ENCODE data around the gene A2M. TPM values are rescaled to one million over a fixed set of nuclear protein-coding genes. Genes with fewer than 3 reads are reported as not detected.

The A2M gene
- total and polyA plus RNA-seq, 2 of the 13 experiments (the other 11 are each of a cell fraction or from before 2014, with no cell fraction given), result 2,807 to 6,551 TPM

DNA sequence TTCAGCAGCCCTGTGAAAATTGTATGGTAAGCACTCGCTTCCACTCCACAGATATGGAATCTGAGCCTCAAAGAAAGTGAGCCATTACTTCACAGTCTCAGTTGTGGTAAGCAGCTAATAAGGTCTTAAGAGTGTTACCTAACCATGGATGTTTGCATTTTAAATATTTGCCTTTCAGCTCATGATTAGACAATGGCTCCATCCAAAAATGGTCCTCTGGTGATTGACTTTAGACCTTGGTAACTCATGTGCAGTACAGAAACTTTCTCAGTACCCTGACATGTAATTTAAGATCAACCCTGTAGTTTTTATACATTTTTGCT is 1.8 kb downstream of the A2M start (continued):
- TF ChIP-seq, protein P1, sequence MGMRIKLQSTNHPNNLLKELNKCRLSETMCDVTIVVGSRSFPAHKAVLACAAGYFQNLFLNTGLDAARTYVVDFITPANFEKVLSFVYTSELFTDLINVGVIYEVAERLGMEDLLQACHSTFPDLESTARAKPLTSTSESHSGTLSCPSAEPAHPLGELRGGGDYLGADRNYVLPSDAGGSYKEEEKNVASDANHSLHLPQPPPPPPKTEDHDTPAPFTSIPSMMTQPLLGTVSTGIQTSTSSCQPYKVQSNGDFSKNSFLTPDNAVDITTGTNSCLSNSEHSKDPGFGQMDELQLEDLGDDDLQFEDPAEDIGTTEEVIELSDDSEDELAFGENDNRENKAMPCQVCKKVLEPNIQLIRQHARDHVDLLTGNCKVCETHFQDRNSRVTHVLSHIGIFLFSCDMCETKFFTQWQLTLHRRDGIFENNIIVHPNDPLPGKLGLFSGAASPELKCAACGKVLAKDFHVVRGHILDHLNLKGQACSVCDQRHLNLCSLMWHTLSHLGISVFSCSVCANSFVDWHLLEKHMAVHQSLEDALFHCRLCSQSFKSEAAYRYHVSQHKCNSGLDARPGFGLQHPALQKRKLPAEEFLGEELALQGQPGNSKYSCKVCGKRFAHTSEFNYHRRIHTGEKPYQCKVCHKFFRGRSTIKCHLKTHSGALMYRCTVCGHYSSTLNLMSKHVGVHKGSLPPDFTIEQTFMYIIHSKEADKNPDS (CRISPR knock-in tag; IDR thresholded peaks at IDR 0.05), result no peak
- peak; percentile 14; the same call in 1 of the 2 replicates for TF ChIP-seq HDAC1 (CRISPR knock-in tag; IDR thresholded peaks at IDR 0.05)
- no peak for TF ChIP-seq U2AF2 (IDR thresholded peaks at IDR 0.05; ENCODE audit: low read depth, low read length)
- no peak for TF ChIP-seq U2AF1 (optimal IDR thresholded peaks at IDR 0.05; ENCODE audit: low read depth, low read length)
- TF ChIP-seq GTF2F1 (IDR thresholded peaks at IDR 0.05; ENCODE audit: low read length), result no peak
- peak; percentile 85 for TF ChIP-seq RBFOX2 (IDR thresholded peaks at IDR 0.05; ENCODE audit: low read depth, low read length)
- TF ChIP-seq, protein P2, sequence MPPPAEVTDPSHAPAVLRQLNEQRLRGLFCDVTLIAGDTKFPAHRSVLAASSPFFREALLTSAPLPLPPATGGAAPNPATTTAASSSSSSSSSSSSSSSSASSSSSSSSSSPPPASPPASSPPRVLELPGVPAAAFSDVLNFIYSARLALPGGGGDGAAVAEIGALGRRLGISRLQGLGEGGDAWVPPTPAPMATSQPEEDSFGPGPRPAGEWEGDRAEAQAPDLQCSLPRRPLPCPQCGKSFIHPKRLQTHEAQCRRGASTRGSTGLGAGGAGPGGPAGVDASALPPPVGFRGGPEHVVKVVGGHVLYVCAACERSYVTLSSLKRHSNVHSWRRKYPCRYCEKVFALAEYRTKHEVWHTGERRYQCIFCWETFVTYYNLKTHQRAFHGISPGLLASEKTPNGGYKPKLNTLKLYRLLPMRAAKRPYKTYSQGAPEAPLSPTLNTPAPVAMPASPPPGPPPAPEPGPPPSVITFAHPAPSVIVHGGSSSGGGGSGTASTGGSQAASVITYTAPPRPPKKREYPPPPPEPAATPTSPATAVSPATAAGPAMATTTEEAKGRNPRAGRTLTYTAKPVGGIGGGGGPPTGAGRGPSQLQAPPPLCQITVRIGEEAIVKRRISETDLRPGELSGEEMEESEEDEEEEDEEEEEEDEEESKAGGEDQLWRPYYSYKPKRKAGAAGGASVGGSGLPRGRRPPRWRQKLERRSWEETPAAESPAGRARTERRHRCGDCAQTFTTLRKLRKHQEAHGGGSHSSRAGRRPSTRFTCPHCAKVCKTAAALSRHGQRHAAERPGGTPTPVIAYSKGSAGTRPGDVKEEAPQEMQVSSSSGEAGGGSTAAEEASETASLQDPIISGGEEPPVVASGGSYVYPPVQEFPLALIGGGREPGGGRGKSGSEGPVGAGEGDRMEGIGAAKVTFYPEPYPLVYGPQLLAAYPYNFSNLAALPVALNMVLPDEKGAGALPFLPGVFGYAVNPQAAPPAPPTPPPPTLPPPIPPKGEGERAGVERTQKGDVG (CRISPR knock-in tag; IDR thresholded peaks at IDR 0.05; ENCODE audit: borderline replicate concordance), result no peak
- peak; percentile 67; the same call in 1 of the 2 replicates for TF ChIP-seq NFIC (IDR thresholded peaks at IDR 0.05; ENCODE audit: low read length)
- TF ChIP-seq RCOR2 (CRISPR knock-in tag; IDR thresholded peaks at IDR 0.05), result 0 out of 2 replicates have a peak, but pooled peaks have one; percentile 49
- TF ChIP-seq, protein P3, sequence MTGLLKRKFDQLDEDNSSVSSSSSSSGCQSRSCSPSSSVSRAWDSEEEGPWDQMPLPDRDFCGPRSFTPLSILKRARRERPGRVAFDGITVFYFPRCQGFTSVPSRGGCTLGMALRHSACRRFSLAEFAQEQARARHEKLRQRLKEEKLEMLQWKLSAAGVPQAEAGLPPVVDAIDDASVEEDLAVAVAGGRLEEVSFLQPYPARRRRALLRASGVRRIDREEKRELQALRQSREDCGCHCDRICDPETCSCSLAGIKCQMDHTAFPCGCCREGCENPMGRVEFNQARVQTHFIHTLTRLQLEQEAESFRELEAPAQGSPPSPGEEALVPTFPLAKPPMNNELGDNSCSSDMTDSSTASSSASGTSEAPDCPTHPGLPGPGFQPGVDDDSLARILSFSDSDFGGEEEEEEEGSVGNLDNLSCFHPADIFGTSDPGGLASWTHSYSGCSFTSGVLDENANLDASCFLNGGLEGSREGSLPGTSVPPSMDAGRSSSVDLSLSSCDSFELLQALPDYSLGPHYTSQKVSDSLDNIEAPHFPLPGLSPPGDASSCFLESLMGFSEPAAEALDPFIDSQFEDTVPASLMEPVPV (CRISPR knock-in tag; IDR thresholded peaks at IDR 0.05), result no peak
- 0 out of 2 replicates have a peak, but pooled peaks have one; percentile 26 for TF ChIP-seq PPARG (CRISPR knock-in tag; conservative IDR thresholded peaks at IDR 0.05)
- TF ChIP-seq, protein P4, sequence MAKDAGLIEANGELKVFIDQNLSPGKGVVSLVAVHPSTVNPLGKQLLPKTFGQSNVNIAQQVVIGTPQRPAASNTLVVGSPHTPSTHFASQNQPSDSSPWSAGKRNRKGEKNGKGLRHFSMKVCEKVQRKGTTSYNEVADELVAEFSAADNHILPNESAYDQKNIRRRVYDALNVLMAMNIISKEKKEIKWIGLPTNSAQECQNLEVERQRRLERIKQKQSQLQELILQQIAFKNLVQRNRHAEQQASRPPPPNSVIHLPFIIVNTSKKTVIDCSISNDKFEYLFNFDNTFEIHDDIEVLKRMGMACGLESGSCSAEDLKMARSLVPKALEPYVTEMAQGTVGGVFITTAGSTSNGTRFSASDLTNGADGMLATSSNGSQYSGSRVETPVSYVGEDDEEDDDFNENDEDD (CRISPR knock-in tag; IDR thresholded peaks at IDR 0.05; ENCODE audit: borderline replicate concordance), result peak; percentile 28; the same call in 1 of the 2 replicates
- TF ChIP-seq ZNF546 (CRISPR knock-in tag; conservative IDR thresholded peaks at IDR 0.05), result no peak
- TF ChIP-seq KDM5A (IDR thresholded peaks at IDR 0.05; ENCODE audit: borderline replicate concordance, low read length), result peak; percentile 53; the same call in 1 of the 2 replicates
- peak; percentile 96 for TF ChIP-seq MEF2D (CRISPR knock-in tag; IDR thresholded peaks at IDR 0.05)
- peak in 1 of 2 experiments; percentile 46; a peak in 2 of 4 replicates for TF ChIP-seq NR2F1 (CRISPR knock-in tag; IDR thresholded peaks at IDR 0.05)
- peak; percentile 53; the same call in 1 of the 2 replicates for TF ChIP-seq TGIF2 (CRISPR knock-in tag; IDR thresholded peaks at IDR 0.05)
- TF ChIP-seq ZIK1 (CRISPR knock-in tag; IDR thresholded peaks at IDR 0.05; ENCODE audit: borderline replicate concordance, low read depth), result no peak
- TF ChIP-seq GFI1 (CRISPR knock-in tag; IDR thresholded peaks at IDR 0.05; ENCODE audit: borderline replicate concordance), result 0 out of 2 replicates have a peak, but pooled peaks have one; percentile 17
- TF ChIP-seq ISL2 (CRISPR knock-in tag; IDR thresholded peaks at IDR 0.05), result peak; percentile 89

Measured in HepG2 (cell line).